Measurements from ENCODE around the gene LONP1.

The LONP1 gene

GRCh38 chr19:5679289-5680083 lies 40.5 kb downstream of the LONP1 start:
- DNase-seq (ENCODE audit: low read depth in 3 of 3) = no peak

DNA sequence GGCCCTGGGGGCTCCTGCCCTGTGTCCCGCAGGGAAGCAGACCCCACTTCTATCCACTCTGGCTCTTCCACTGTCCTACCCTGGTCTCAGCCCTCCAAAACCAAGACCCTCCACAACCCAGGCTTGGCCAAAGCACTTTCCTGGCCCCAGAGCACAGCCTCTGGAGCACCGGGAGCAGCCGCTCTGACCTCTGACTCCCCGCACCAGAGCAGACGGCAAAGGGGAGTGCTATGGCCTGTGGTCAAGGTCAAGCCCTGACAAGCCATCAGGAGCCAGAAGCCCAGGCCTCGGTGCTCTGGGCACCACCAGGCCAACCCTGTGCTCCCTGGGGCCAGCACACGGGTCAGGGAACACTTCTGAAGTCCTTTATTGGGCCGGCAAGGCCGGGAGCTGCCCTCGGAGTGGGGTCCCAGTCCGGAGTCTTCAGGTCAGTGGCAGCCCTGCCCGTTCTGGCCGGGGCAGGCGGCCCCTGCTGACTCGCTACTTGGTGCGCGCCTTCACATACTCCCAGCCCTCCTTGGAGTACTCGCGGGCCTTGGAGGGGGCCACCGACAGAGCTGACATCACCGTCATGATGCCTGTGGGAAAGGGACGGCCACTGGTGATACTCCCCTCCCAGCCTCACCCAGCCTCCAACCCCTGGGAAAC lies 41.8 kb downstream of the LONP1 start:
- no peak for DNase-seq (ENCODE audit: low read depth in 3 of 3)

GRCh38 chr19:5677580-5677979 lies 42.4 kb downstream of the LONP1 start:
- DNase-seq (ENCODE audit: low read depth in 3 of 3) = no peak

- no peak for DNase-seq (ENCODE audit: low read depth in 3 of 3)
Observed at GRCh38 chr19:5677136-5677535, 42.8 kb downstream of the LONP1 start.

DNA sequence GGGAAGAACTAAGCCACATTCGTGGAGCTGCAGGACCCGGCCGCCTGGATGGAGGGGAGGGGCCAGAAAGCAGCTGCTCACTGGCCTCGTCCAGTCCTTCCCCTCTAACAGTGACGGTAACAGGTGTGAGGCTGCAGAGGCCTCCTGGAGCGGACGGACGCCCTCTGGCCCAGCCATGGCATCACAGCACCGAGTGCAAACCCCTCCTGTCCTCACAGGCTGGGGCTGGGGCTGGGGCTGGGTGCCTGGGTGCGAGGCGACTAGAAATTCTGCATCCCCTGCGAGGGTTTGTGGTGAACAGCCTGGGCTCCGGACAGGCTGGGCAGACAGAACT lies 43.2 kb downstream of the LONP1 start:
- DNase-seq (ENCODE audit: low read depth in 3 of 3) = no peak

GRCh38 chr19:5676105-5676771 lies 43.7 kb downstream of the LONP1 start:
- no peak for DNase-seq (ENCODE audit: low read depth in 3 of 3)

GRCh38 chr19:5674714-5675113 lies 45.2 kb downstream of the LONP1 start:
- DNase-seq (ENCODE audit: low read depth in 3 of 3) = no peak

DNA sequence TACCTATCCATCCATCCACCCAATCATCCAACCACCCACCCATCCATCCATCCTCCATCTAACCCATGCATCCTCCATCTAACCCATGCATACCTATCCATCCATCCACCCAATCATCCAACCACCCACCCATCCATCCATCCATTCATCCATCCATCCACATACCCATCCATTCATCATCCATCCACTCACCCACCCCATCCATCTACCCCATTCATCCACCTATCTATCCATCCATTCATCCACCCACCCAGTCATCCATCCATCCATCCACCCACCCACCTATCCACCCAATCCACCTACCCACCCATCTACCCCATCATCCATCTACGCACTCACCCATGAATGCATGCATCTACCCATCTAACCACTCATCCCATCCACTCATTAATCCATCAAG lies 46.2 kb downstream of the LONP1 start:
- no peak for DNase-seq (ENCODE audit: low read depth in 3 of 3)

DNA sequence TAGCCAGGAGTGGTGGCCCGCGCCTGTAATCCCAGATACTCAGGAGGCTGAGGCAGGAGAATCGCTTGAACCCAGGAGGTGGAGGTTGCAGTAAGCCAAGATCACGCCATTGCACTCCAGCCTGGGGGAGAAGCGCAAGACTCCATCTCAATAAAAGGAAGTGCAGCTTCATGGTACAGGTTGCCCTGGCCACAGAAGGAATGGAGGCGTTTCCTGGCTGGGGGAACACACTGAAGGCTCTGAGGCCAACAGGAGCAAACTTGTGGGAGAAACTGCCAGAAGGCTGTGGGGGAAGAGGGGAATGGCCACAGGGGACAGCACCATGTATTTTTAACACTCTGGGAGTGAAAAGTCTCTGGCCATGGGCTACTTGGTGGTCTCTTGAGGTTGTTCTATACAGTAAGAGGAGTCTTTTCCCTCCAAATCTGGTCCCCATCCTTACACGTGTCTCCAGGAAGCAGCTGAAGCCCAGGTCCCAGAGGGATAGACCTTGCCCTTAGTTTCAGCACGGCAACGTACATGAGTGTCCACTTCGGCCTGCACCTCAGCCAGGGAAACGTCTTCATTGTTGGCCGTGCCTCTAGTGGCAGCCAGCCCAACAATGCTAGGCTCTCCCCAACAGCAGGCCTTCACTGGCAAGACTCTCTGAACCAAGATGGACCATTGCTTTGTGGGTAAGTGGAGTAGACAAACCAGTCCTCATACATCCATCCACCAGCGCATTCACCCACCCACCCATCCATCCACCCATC lies 47.1 kb downstream of the LONP1 start:
- DNase-seq (ENCODE audit: low read depth in 3 of 3) = no peak

DNA sequence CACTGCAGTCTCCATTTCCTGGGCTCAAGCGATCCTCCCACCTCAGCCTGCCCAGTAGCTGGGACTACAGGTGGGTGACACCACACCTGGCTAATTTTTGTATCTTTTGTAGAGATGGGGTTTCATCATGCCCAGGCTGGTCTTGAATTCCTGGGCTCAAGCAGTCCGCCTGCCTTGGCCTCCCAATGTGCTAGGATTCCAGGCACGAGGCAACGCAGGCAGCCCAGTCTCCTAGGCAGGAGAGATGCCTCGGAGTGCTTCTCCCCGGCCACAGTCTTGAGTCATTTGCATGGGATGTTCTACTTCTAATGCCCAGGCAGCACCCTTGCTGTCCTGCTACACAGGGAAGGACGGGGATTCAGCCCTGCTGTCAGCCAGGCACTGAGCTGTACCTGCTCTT lies 48.3 kb downstream of the LONP1 start:
- DNase-seq (ENCODE audit: low read depth in 3 of 3) = no peak

DNA sequence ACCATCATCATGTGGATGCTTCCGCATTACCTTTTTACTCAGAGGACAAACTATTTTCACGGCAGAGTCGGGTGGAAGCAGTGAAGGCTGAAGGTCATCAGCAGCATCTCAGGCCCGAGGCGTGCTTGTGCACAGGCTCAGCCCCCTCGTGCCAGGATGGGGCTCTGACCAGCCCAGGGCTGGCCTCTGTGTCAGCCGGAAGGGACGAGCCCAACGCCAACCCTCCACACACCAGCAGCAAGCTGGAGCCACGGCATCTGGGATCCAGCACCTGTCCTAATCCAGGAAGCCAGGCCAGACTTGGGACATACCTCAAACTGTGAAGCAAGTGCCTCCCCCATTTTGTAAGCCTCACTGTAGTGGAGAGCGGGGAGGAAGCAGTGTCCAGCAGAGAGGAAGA lies 50.7 kb downstream of the LONP1 start:
- DNase-seq (ENCODE audit: low read depth in 3 of 3) = no peak

DNA sequence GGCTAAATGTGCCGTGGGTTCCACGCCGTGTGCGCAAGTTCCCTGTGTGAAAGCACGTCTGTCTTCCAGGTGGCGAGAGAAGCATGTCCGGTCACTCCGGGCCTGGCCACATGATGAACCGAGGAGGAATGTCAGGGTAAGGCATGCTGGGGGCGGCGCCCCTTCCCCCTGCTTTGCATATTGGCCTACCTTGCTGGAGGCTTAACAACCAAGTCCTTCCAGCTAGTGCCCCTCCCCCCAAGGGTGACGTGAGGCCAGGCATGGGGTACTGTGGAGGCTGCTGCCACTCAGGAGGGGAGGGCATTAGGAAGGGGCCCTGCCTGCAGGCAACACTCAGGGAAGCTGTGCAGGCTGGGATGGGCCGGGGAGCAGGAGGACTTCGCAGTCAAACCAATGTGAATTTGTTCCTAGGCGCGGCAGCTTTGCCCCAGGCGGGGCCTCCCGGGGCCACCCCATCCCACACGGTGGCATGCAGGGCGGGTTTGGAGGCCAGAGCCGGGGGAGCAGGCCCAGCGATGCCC lies 52.1 kb downstream of the LONP1 start:
- no peak for DNase-seq (ENCODE audit: low read depth in 3 of 3)

DNA sequence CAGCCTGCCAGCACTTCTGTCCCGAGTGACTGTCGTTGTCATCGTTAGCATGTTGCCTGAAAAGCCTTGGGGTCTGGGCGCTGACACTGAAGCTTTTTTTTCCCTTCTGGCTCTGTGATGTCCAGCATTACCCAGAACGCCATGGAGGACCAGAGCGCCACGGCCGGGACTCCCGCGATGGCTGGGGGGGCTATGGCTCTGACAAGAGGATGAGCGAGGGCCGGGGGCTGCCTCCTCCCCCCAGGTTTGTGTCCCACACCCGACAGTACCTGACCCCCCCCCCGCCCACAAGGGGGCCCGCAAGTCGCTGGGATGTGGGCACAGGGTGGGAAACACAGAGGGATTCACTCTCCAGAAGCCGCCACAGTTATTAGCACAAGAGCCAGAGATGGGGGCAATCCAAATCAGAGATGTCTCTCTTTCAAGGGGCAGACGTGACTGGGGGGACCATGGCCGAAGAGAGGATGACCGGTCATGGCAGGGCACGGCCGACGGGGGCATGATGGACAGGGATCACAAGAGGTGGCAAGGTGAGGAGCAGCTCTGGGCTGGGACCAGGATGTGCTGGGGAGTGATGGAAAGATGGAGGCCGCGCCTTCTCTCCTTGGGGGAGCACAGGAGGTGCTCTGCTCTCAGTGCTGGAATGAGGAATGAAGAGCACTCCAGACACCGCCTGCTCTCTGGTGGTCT lies 52.9 kb downstream of the LONP1 start:
- DNase-seq (ENCODE audit: low read depth in 3 of 3) = no peak

- no peak for DNase-seq (ENCODE audit: low read depth in 3 of 3)
Observed at GRCh38 chr19:5665781-5666513, 54.0 kb downstream of the LONP1 start.

- DNase-seq (ENCODE audit: low read depth in 3 of 3) = no peak
Observed at GRCh38 chr19:5664515-5664914, 55.4 kb downstream of the LONP1 start.

GRCh38 chr19:5663904-5664303 lies 56.0 kb downstream of the LONP1 start:
- no peak for DNase-seq (ENCODE audit: low read depth in 3 of 3)

- no peak for DNase-seq (ENCODE audit: low read depth in 3 of 3)
Observed at GRCh38 chr19:5661483-5661882, 58.5 kb downstream of the LONP1 start.

DNA sequence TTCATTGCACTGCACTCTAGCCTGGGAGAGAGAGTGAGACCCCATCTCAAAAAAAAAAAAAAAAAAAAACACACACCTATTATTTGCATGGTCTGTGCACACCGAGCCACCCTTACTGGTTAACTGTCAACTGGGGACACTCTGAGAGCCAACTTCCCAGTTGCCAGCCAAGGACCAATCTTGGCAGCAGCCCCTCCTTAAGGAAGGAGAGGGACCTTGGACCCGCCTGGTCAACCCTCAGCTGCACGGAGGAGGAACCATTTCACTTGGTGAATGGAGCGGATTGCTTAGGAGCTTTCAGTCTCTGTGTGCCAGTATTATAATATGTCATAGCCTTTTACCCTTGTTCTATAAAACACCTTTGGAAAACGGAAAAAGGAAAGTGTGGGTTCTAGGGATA lies 64.5 kb downstream of the LONP1 start:
- DNase-seq (ENCODE audit: low read depth in 3 of 3) = no peak

DNA sequence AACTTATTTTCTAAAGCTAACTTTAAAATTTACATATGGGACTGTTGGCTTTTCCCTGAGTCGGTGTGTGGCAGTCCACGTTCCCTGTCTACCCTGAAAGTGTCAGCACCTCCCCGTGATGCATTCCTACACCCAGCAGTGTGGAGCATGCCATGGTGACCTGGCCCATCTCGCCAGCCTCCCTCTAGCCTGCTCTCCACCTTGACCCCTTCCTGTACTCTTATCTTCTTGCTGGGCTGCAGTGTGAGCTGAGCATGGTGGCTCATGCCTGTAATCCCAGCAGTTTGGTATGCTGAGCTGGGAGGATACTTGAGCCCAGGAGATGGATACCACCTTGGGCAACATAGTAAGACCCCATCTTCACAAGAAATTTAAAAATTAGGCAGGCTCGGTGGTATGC lies 65.0 kb downstream of the LONP1 start:
- no peak for DNase-seq (ENCODE audit: low read depth in 3 of 3)

- no peak for DNase-seq (ENCODE audit: low read depth in 3 of 3)
Observed at GRCh38 chr19:5652261-5652660, 67.7 kb downstream of the LONP1 start.

DNA sequence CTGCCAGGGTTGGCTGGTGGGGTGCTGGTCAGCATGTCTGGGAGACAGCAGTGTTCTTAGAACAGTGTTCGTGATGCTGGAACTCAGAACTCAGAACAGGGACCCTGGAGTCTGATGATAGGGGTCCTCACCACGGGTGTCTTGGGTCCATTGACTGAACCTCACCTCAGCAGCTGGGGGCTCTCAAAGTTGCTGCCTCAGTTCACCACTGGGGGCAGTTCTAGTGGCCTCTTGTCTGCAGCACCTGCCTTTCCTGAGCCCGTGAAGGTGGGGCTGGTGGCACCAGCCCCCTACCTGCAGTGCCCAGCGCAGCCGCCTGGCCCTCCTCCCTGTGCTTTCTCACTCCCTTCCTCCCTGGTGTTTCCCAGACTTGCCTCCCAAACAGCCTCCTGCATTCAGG lies 68.6 kb downstream of the LONP1 start:
- DNase-seq (ENCODE audit: low read depth in 3 of 3) = no peak
